Activated naive CD4-positive, alpha-beta T cell treated with anti-CD3 and anti-CD28 coated beads for 36 hours (primary cell): ENCODE data around the gene NCL. TPM values are rescaled to one million over a fixed set of nuclear protein-coding genes. Genes with fewer than 3 reads are reported as not detected.

Experiments used
- CTCF ChIA-PET: fragments of 350-600 bp; sonication (Branson Sonifier 250); formaldehyde crosslinking; loops from one replicate; lab custom pipeline; 2021; ENCODE audit warnings: antibody characterized with exemption; lab: Charles Lee
- DNase-seq: peaks from one replicate; pipeline ENCODE4 v3.0.0-alpha.2; 2020
- H3K27ac Mint-ChIP-seq: one replicate; pipeline ENCODE4 v1.8.0; 2021; ENCODE audit warnings: mild to moderate bottlenecking, mixed read lengths
- H3K27me3 Mint-ChIP-seq: one replicate; pipeline ENCODE4 v1.8.0; 2021; ENCODE audit warnings: low read depth, mixed read lengths
- H3K36me3 Mint-ChIP-seq: one replicate; pipeline ENCODE4 v1.8.0; 2021; ENCODE audit warnings: low read depth, mixed read lengths
- H3K4me1 Mint-ChIP-seq: one replicate; pipeline ENCODE4 v1.8.0; 2021; ENCODE audit warnings: low read depth, mixed read lengths
- H3K4me3 Mint-ChIP-seq: one replicate; pipeline ENCODE4 v1.8.0; 2021; ENCODE audit warnings: mild to moderate bottlenecking, moderate library complexity, mixed read lengths
- H3K9me3 Mint-ChIP-seq: one replicate; pipeline ENCODE4 v1.8.0; 2021; ENCODE audit warnings: mixed read lengths
- intact Hi-C: fragments of 100-400 bp; cut with micrococcal nuclease; formaldehyde crosslinking; loops from one replicate; pipeline ENCODE4 v1.15.1; 2023
- total RNA-seq, 2 experiments: library from RNA; stranded (reverse); gene quantifications; one replicate each; pipeline ENCODE4 v1.2.3, GENCODE V29; 2021

NCL gene, protein sequence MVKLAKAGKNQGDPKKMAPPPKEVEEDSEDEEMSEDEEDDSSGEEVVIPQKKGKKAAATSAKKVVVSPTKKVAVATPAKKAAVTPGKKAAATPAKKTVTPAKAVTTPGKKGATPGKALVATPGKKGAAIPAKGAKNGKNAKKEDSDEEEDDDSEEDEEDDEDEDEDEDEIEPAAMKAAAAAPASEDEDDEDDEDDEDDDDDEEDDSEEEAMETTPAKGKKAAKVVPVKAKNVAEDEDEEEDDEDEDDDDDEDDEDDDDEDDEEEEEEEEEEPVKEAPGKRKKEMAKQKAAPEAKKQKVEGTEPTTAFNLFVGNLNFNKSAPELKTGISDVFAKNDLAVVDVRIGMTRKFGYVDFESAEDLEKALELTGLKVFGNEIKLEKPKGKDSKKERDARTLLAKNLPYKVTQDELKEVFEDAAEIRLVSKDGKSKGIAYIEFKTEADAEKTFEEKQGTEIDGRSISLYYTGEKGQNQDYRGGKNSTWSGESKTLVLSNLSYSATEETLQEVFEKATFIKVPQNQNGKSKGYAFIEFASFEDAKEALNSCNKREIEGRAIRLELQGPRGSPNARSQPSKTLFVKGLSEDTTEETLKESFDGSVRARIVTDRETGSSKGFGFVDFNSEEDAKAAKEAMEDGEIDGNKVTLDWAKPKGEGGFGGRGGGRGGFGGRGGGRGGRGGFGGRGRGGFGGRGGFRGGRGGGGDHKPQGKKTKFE
- total RNA-seq: 100 to 1,000 TPM; 908 to 911 TPM

DNA sequence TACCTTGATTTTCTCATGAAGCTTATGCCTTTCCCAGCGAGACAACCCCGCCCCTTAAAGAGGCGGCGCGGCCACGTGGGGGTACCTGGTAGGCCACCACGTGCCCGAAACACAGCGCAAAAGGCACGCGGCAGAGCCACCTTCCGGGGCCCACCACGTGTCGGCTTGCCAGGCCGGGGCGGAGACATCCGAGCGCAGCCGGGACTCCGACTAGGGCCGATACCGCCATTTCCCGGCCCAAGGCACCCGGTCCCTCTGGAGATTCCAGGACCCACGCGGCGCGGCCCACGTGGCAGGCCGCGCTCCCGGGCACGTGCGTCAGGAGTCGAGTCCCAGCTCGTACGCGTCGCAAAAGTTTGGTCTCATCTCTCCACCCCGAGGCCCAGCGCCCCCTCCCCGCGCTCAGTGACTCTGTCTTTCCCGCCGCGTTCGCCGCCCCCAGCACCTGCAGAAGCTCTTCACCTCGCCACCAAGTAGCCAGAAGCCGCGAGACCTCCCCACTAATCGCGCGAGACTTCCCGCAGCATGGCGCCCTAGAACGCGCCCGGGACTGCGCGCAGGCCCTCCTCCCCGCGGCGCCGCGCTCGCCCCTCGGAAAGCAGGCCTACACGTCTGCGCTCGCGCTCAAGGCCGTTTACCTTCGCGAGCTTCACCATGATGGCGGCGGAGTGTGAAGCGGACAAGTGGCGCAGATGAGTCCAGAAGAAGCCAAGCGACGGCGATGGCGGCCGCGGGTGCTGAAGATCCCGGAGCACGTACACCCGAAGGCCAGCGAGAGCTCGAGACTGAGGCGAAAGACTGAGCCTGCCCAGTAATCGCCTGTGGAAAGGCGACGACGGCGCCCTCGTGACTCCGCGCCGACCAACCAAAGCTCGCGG lies at the start of gene NCL:
Gene NCL (minus strand): TSS at position 787 of the 878 bp plus-strand sequence. CDS start 131 bp downstream, at position 656.
- H3K27me3 Mint-ChIP-seq: no peaks in the 10 kb centered on the region
- intact Hi-C loops: loop anchor here (1.0 to 10.0 kb wide), 10 partner anchors 18 to 1542 kb away; partner anchors contain the start of genes FBXO36, PDE6D, PSMD1 and SP100
- DNase-seq: peak; percentile 87
- peaks cover 47% of the 10 kb centered on the region for H3K36me3 Mint-ChIP-seq
- H3K27ac Mint-ChIP-seq: peak within 1 kb of the TSS; percentile 98
- H3K4me3 Mint-ChIP-seq: peak within 1 kb of the TSS; percentile 97
- peaks cover 46% of the 10 kb centered on the region for H3K4me1 Mint-ChIP-seq
- H3K9me3 Mint-ChIP-seq: no peaks in the 10 kb centered on the region
- CTCF ChIA-PET: interaction anchor here (0.6 to 3.2 kb wide), 5 partner anchors 8 to 246 kb away, joined by 3 to 16 read pairs (median 3); no protein-coding TSS in a partner anchor

GRCh38 chr2:231513746-231514224 lies 49.5 kb upstream of the NCL start:
- Mint-ChIP-seq H3K9me3 (no peaks in the 10 kb centered on the region), H3K27ac (peak overlapping the region; percentile 92), H3K27me3 (no peaks in the 10 kb centered on the region), H3K4me3 (peak overlapping the region; percentile 95), H3K36me3 (peaks cover 8% of the 10 kb centered on the region), H3K4me1 (peaks cover 13% of the 10 kb centered on the region)
- no peak for DNase-seq
- intact Hi-C loops: loop anchor here (1.0 kb wide), 7 partner anchors 31 to 457 kb away; partner anchors contain the start of genes NCL, PDE6D and PSMD1
- CTCF ChIA-PET: interaction anchor here (0.6 to 1.9 kb wide), 2 partner anchors 31 to 72 kb away, joined by 4 to 5 read pairs; no protein-coding TSS in a partner anchor

DNA sequence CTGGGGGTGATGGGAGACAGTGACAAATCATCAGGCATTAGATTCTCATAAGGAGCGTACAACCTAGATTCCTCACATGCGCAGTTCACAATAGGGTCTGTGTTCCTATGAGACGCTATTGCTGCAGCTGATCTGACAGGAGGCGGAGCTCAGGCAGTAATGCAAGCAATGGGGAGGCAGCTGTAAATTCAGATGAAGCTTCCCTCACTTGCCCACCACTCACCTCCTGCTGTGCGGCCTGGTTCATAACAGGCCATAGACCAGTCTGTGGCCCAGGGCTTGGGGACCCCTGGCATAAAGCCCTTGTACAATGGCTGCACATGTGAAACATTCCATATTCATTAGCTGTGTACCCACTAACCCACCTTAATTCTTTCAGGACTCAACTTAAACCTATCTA lies 47.9 kb upstream of the NCL start:
- H3K36me3 Mint-ChIP-seq: peaks cover 15% of the 10 kb centered on the region

DNA sequence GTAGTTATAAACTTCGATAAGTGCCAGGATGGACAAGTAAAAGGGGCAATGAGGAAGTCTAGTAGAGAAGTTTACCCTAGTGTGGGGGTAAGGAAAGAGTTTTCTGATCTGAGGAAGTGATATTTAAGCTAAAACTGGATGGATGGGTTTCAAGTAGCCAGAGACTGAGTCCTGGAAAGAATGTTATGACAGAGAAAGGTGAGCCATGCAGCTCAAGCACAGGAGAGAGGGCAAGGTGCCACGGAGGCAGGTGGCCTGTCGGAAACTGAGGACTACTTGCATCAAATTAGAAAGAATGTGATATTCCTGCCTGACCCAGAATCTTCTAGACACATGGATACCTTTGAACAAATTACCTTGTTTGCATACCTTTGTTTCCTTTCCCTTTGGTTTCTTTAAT lies 39.5 kb upstream of the NCL start:
- no peaks in the 10 kb centered on the region for H3K4me1 Mint-ChIP-seq
- no peaks in the 10 kb centered on the region for H3K9me3 Mint-ChIP-seq
- no peak overlapping the region for H3K27ac Mint-ChIP-seq
- no peak for DNase-seq
- intact Hi-C loops: no loop called here
- H3K36me3 Mint-ChIP-seq: peaks cover 33% of the 10 kb centered on the region
- no peaks in the 10 kb centered on the region for H3K27me3 Mint-ChIP-seq
- CTCF ChIA-PET: no interaction called here
- H3K4me3 Mint-ChIP-seq: no peak overlapping the region

More for the DNA sequence above, 47.9 kb upstream of the NCL start:
- Mint-ChIP-seq H3K4me1 (peaks cover 13% of the 10 kb centered on the region), H3K4me3 (peak overlapping the region; percentile 9), H3K9me3 (no peaks in the 10 kb centered on the region), H3K27me3 (no peaks in the 10 kb centered on the region), H3K27ac (no peak overlapping the region)
- intact Hi-C loops: no loop called here
- CTCF ChIA-PET: interaction anchor here (0.5 to 1.9 kb wide), 6 partner anchors 29 to 543 kb away, joined by 3 to 14 read pairs (median 3); no protein-coding TSS in a partner anchor
- DNase-seq: no peak

DNA sequence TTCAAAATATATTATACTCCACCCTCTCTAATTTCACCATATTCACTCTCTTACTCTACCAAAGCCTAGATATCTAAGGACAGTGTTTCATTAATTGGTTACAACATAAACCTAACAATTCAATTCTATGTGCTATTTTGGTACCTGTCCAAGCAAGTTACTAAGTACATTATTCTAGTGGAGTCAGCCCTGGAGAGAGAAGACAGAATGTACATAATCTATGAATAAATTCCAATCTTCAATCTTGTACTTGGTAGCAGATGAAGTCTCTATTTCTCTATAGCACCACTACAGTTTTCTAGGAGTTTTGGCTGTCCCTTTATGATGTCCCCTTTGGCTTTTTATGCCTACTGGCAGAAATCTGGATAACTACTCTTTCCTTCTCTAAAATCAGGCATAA lies 38.3 kb upstream of the NCL start:
- Mint-ChIP-seq H3K4me3 (no peak overlapping the region), H3K36me3 (peaks cover 28% of the 10 kb centered on the region), H3K9me3 (no peaks in the 10 kb centered on the region), H3K27ac (no peak overlapping the region), H3K4me1 (no peaks in the 10 kb centered on the region), H3K27me3 (no peaks in the 10 kb centered on the region)
- CTCF ChIA-PET: no interaction called here
- intact Hi-C loops: no loop called here
- no peak for DNase-seq

DNA sequence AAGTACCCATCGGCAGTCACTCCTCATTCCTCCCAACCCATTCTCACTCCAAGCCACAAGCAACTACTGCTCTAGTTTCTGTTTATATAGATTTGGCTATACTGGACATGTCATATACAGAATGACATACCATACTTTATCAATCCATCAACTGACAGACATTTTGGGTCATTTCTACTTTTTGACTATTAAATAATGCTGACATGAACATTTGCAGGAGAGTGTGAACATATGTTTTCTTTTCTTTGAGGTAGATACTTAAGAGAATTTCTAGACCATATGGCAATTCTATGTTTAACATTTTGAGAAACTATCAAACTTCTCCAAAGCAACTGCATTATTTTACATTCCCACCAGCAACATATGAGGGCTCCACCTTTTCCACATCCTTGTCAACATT lies 33.4 kb upstream of the NCL start:
- intact Hi-C loops: no loop called here
- Mint-ChIP-seq H3K4me3 (no peak overlapping the region), H3K4me1 (no peaks in the 10 kb centered on the region), H3K27ac (no peak overlapping the region), H3K9me3 (no peaks in the 10 kb centered on the region), H3K36me3 (peaks cover 7% of the 10 kb centered on the region), H3K27me3 (no peaks in the 10 kb centered on the region)
- CTCF ChIA-PET: no interaction called here
- no peak for DNase-seq

DNA sequence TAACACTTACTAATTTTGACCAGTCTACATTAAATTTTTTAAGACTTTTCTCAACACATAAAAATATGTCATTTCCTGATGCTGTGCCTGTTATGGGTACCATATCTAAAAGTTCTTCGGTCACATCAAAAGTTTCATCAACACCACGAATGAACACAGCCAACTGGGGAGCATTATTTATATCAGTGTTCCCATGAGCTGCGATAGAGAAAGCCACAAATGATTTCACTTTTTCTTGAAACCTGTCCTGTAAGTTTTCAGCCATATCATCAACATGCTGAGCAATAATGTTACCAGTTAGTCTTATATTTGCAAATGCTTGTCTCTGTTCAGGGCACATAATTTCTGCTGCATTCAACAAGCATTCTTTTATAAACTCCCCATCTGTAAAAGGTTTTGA lies 30.4 kb upstream of the NCL start:
- Mint-ChIP-seq H3K4me1 (no peaks in the 10 kb centered on the region), H3K4me3 (no peak overlapping the region), H3K27ac (no peak overlapping the region), H3K36me3 (peaks cover 3% of the 10 kb centered on the region), H3K9me3 (no peaks in the 10 kb centered on the region), H3K27me3 (no peaks in the 10 kb centered on the region)
- no peak for DNase-seq
- CTCF ChIA-PET: no interaction called here
- intact Hi-C loops: no loop called here

DNA sequence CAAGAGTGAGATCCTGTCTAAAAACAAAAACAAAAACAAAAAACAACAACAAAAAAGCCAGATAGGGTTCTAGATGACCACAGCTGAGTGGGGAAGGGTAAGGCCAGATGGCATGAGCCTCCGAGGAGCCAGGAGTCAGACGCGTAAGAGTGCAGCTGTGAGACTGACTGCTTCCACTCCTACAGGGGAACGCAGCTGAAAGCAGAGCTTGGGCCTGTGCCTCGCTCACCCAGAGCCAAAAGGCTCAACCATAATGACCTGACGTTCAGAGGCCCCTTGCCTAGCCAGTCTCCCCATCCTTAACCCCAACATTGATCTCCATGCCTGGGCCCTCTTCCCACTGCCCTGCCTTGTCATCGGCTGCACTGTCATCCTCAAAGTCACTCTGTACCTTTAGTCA lies 26.5 kb upstream of the NCL start:
- intact Hi-C loops: no loop called here
- CTCF ChIA-PET: interaction anchor here (0.6 to 1.8 kb wide), 6 partner anchors 8 to 263 kb away, joined by 3 to 8 read pairs (median 3); no protein-coding TSS in a partner anchor
- H3K27ac Mint-ChIP-seq: no peak overlapping the region
- no peak overlapping the region for H3K4me3 Mint-ChIP-seq
- DNase-seq: no peak
- no peaks in the 10 kb centered on the region for H3K27me3 Mint-ChIP-seq
- peaks cover 2% of the 10 kb centered on the region for H3K4me1 Mint-ChIP-seq
- H3K9me3 Mint-ChIP-seq: no peaks in the 10 kb centered on the region
- H3K36me3 Mint-ChIP-seq: no peaks in the 10 kb centered on the region

DNA sequence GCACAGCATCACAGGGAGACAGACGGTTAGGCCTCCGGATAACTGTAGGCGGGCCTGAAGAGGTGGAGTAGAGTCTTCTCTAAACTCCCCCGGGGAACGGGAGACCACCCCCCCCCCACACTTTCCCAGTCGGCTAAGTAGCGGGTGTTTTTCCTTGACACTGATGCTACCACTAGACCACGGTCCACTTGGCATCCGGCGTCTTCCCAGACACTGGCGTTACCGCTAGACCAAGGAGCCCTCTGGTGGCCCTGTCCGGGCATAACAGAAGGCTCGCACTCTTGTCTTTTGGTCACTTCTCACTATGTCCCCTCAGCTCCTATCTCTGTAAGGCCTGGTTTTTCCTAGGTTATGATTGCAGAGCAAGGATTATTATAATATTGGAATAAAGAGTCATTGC lies 25.7 kb upstream of the NCL start:
- peak; percentile 32 for DNase-seq
- intact Hi-C loops: no loop called here
- H3K4me3 Mint-ChIP-seq: no peak overlapping the region

DNA sequence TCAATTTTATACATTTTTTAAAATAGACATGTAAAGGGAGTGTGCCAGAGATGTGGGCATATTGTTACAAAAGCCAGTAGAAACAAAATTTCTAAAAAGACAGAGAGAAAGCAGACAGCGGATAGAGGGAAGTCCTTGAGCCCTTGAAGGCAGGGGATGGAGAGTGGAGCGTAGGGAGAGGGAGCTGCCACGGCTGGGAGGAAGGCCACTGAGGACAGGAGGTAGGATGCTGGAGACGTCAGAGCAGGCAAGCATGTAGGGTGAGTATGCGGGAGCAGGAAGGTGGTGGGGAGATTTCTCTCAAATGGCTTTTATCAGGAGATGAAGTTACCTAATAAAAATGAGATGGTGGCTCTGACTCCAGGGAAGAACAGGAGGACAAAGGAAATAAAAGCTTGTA lies 24.0 kb upstream of the NCL start:
- H3K4me3 Mint-ChIP-seq: no peak overlapping the region
- no peaks in the 10 kb centered on the region for H3K27me3 Mint-ChIP-seq
- H3K36me3 Mint-ChIP-seq: no peaks in the 10 kb centered on the region
- H3K9me3 Mint-ChIP-seq: no peaks in the 10 kb centered on the region
- DNase-seq: no peak
- H3K27ac Mint-ChIP-seq: no peak overlapping the region
- peaks cover 4% of the 10 kb centered on the region for H3K4me1 Mint-ChIP-seq
- CTCF ChIA-PET: interaction anchor here (0.5 to 1.3 kb wide), 3 partner anchors 53 to 280 kb away, joined by 3 to 6 read pairs (median 5); no protein-coding TSS in a partner anchor
- intact Hi-C loops: no loop called here

More for the DNA sequence above, 25.7 kb upstream of the NCL start:
- CTCF ChIA-PET: interaction anchor here (0.6 to 1.8 kb wide), 6 partner anchors 8 to 262 kb away, joined by 3 to 8 read pairs (median 3); no protein-coding TSS in a partner anchor
- Mint-ChIP-seq H3K4me1 (peaks cover 2% of the 10 kb centered on the region), H3K36me3 (no peaks in the 10 kb centered on the region), H3K27ac (no peak overlapping the region), H3K27me3 (no peaks in the 10 kb centered on the region), H3K9me3 (no peaks in the 10 kb centered on the region)

GRCh38 chr2:231486851-231487596 lies 22.7 kb upstream of the NCL start:
- intact Hi-C loops: no loop called here
- DNase-seq: no peak
- H3K4me1 Mint-ChIP-seq: peaks cover 9% of the 10 kb centered on the region
- no peak overlapping the region for H3K4me3 Mint-ChIP-seq
- no peaks in the 10 kb centered on the region for H3K36me3 Mint-ChIP-seq
- CTCF ChIA-PET: no interaction called here
- H3K9me3 Mint-ChIP-seq: no peaks in the 10 kb centered on the region
- no peak overlapping the region for H3K27ac Mint-ChIP-seq
- H3K27me3 Mint-ChIP-seq: no peaks in the 10 kb centered on the region
